ENCODE data around the gene KRTAP4-5. TPM values are rescaled to one million over a fixed set of nuclear protein-coding genes. Genes with fewer than 3 reads are reported as not detected.

Gene KRTAP4-5
- not detected in 2 replicates for total RNA-seq (2014; rRNA removed; shearing (Covaris generic))
- not detected in 2 replicates for polyA plus RNA-seq (2016; fragmentation: Nextera tagmentation; extraction: Ambion mirVana)
- long read RNA-seq: 0 reads

- H3K4me3 Mint-ChIP-seq: no peak within 1 kb of the TSS
- H3K27ac Mint-ChIP-seq: 0 out of 2 replicates have a peak within 1 kb of the TSS, but pooled peaks have one; percentile 22
- Histone ChIP-seq H3K36me3 (ENCODE audit: insufficient read depth) (no peaks in the 10 kb centered on the region), H3K27me3 (ENCODE audit: insufficient read depth) (no peaks in the 10 kb centered on the region), H3K79me2 (replicated peaks; ENCODE audit: insufficient read depth) (no peaks in the 10 kb centered on the region), H3K4me3 (no peak within 1 kb of the TSS), H3K4me2 (no peak within 1 kb of the TSS), H3F3A (replicated peaks; ENCODE audit: low read depth) (no peaks in the 10 kb centered on the region), H3K9me2 (ENCODE audit: insufficient read depth) (no peaks in the 10 kb centered on the region), H2AFZ (no peak within 1 kb of the TSS), H3K27ac (ENCODE audit: low read depth) (no peak within 1 kb of the TSS), H4K20me1 (replicated peaks; ENCODE audit: insufficient read depth) (no peaks in the 10 kb centered on the region), H3K4me1 (ENCODE audit: insufficient read depth) (0 out of 2 replicates have a peak, but pooled peaks cover 3% of the 10 kb centered on the region)
- no peak for ATAC-seq
- no peaks in the 10 kb centered on the region for H3K9me3 Mint-ChIP-seq
- H3K27me3 Mint-ChIP-seq (ENCODE audit: insufficient read depth, low read depth, poor library complexity): peaks cover 5% of the 10 kb centered on the region
- TF ChIP-seq ZNF114 (CRISPR knock-in tag; IDR thresholded peaks at IDR 0.05) (no peak), POLR2AphosphoS5 (IDR thresholded peaks at IDR 0.05; ENCODE audit: low read depth) (no peak), ZNF331 (CRISPR knock-in tag; IDR thresholded peaks at IDR 0.05; ENCODE audit: low read depth) (no peak), REST (IDR thresholded peaks at IDR 0.05; ENCODE audit: unreplicated experiment) (no peak), ETS1 (IDR thresholded peaks at IDR 0.05) (no peak), STAT1 (IDR thresholded peaks at IDR 0.05; ENCODE audit: unreplicated experiment) (no peak), ZNF462 (CRISPR knock-in tag; IDR thresholded peaks at IDR 0.05) (no peak)
- peaks cover 3% of the 10 kb centered on the region; the same call in 2 of the 3 replicates for H3K4me1 Mint-ChIP-seq
- DNase-seq (ENCODE audit: low spot score): no peak
- H3K36me3 Mint-ChIP-seq (ENCODE audit: low read depth): no peaks in the 10 kb centered on the region
Observed at GRCh38 chr17:41149652-41149985, at the start of gene KRTAP4-5. KRTAP4-5 (minus strand) TSS chr17:41149825; CDS start chr17:41149767, 58 bp downstream.
